ENCODE results near the gene ATXN7L3B. TPM values are rescaled to one million over a fixed set of nuclear protein-coding genes. Genes with fewer than 3 reads are reported as not detected.

ATXN7L3B gene
- total RNA-seq, 1 donor, result 24.6 TPM

GRCh38 chr12:74584483-74585062 lies 46.9 kb downstream of the ATXN7L3B start:
- H3K4me1 ChIP-seq (ENCODE audit: insufficient read depth, low read length), result no peaks in the 10 kb centered on the region
- TF ChIP-seq, protein P1, sequence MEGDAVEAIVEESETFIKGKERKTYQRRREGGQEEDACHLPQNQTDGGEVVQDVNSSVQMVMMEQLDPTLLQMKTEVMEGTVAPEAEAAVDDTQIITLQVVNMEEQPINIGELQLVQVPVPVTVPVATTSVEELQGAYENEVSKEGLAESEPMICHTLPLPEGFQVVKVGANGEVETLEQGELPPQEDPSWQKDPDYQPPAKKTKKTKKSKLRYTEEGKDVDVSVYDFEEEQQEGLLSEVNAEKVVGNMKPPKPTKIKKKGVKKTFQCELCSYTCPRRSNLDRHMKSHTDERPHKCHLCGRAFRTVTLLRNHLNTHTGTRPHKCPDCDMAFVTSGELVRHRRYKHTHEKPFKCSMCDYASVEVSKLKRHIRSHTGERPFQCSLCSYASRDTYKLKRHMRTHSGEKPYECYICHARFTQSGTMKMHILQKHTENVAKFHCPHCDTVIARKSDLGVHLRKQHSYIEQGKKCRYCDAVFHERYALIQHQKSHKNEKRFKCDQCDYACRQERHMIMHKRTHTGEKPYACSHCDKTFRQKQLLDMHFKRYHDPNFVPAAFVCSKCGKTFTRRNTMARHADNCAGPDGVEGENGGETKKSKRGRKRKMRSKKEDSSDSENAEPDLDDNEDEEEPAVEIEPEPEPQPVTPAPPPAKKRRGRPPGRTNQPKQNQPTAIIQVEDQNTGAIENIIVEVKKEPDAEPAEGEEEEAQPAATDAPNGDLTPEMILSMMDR (IDR thresholded peaks at IDR 0.05; ENCODE audit: extremely low read depth, low read depth, low read length), result no peak
- H3K4me2 ChIP-seq (ENCODE audit: insufficient read depth, low read length), result no peak overlapping the region
- H4K20me1 ChIP-seq (ENCODE audit: insufficient read depth, low read length), result no peaks in the 10 kb centered on the region
- no peak for DNase-seq (ENCODE audit: insufficient read length, low spot score, missing footprints)
- no peak overlapping the region for H3K27ac ChIP-seq (ENCODE audit: low read depth, low read length)
- no peak overlapping the region for H3K4me3 ChIP-seq (ENCODE audit: insufficient read depth, low read length)
- H3K36me3 ChIP-seq (ENCODE audit: insufficient read depth, low read length), result no peaks in the 10 kb centered on the region
- H3K79me2 ChIP-seq (ENCODE audit: insufficient read depth, low read length), result no peaks in the 10 kb centered on the region
- no peak overlapping the region for H2AFZ ChIP-seq (ENCODE audit: low read length)
- no peaks in the 10 kb centered on the region for H3K27me3 ChIP-seq (ENCODE audit: insufficient read depth, low read length)
- no peaks in the 10 kb centered on the region for H3K9me3 ChIP-seq (ENCODE audit: low read depth, low read length)

- no peaks in the 10 kb centered on the region for H3K27me3 ChIP-seq (ENCODE audit: insufficient read depth, low read length)
- no peaks in the 10 kb centered on the region for H4K20me1 ChIP-seq (ENCODE audit: insufficient read depth, low read length)
- no peak overlapping the region for H3K4me3 ChIP-seq (ENCODE audit: insufficient read depth, low read length)
- H2AFZ ChIP-seq (ENCODE audit: low read length), result no peak overlapping the region
- H3K4me1 ChIP-seq (ENCODE audit: insufficient read depth, low read length), result no peaks in the 10 kb centered on the region
- H3K36me3 ChIP-seq (ENCODE audit: insufficient read depth, low read length), result no peaks in the 10 kb centered on the region
- no peaks in the 10 kb centered on the region for H3K9me3 ChIP-seq (ENCODE audit: low read depth, low read length)
- H3K27ac ChIP-seq (ENCODE audit: low read depth, low read length), result no peak overlapping the region
- no peaks in the 10 kb centered on the region for H3K79me2 ChIP-seq (ENCODE audit: insufficient read depth, low read length)
- TF ChIP-seq, protein P1 (IDR thresholded peaks at IDR 0.05; ENCODE audit: extremely low read depth, low read depth, low read length), result no peak
- no peak for DNase-seq (ENCODE audit: insufficient read length, low spot score, missing footprints)
- H3K4me2 ChIP-seq (ENCODE audit: insufficient read depth, low read length), result no peak overlapping the region
Measured at GRCh38 chr12:74586251-74586650, 48.6 kb downstream of the ATXN7L3B start.

Measured in osteoblast (primary cell).